Fibroblast of the conjunctiva (primary cell): ENCODE results near the gene LRCH1.
A peak's percentile ranks its signal among the peaks of the same experiment; 100 is the strongest.

Experiments
- DNase-seq: peaks from one replicate; pipeline ENCODE4 v3.0.0-alpha.2; 2010; ENCODE audit warnings: low read depth

Gene LRCH1

DNA sequence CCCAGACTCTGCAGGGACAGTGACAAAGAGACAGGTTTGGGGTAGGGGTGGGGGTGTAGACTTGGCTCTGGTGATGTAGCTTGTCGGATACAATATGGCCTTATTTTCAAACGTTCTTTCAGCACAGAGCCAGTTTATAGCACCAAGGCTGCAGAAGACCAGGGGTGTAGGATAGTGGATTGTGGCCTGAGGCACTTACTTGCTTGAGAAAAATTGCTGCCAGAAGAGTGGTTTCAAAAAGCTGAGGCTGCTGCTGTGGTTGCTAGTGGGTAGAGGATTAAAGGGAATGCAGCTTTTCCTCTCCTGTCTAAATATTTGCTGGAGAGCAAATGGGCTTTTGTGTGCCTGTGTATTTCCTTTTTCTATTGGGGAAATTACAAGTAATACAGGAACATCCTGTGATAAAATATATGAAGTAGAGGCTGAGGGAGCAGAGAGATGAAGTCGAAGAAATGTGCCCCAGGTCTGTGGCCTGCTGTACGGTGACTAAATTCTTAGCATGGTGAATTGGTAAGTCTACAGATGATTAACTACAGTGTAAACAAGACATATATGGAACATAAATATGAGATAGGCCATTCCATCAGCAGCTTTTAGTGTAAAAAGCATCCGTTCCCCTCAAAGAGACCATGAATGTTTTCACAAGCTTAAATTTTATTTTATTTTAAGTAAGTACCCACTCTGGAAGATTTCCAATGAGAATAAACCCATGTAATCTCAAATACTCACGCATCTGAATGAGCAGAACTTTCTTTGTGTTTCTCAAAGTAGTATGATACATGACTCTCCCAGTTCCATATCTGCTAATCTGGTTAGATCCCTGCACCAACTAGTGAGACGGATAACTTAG lies 112.9 kb downstream of the LRCH1 start:
- DNase-seq, result no peak

- DNase-seq, result no peak
These were observed 113.9 kb downstream of the LRCH1 start for GRCh38 chr13:46666727-46667456.

GRCh38 chr13:46667687-46668281 lies 114.8 kb downstream of the LRCH1 start:
- DNase-seq, result no peak

GRCh38 chr13:46668302-46668720 lies 115.3 kb downstream of the LRCH1 start:
- DNase-seq, result peak; percentile 81

DNA sequence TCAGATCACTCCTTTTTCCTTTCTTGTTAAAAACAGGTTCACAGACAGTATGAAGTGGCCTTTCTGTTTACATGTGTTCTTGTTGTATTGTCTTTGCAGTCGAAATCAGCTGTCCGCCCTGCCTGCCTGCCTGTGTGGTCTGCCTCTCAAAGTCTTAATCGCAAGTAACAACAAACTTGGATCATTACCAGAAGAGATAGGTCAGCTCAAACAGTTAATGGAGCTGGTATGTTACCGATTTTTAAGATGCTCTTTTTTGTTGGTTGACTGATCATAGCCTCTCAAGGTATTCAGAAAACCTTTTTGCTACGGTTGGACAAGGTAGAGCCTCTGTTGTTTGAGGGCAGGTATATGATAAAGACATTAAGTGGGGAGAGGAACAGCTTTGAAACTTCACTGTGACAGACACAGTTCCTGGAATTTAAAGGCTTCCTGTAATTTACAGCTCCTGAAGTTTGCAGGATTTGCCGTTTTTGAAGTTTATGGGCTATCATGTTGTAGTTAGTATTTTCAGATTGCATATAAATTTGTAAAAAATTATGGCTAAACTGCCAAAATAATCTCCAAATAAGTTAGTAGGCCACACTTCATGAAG lies 116.1 kb downstream of the LRCH1 start:
- DNase-seq, result no peak

DNA sequence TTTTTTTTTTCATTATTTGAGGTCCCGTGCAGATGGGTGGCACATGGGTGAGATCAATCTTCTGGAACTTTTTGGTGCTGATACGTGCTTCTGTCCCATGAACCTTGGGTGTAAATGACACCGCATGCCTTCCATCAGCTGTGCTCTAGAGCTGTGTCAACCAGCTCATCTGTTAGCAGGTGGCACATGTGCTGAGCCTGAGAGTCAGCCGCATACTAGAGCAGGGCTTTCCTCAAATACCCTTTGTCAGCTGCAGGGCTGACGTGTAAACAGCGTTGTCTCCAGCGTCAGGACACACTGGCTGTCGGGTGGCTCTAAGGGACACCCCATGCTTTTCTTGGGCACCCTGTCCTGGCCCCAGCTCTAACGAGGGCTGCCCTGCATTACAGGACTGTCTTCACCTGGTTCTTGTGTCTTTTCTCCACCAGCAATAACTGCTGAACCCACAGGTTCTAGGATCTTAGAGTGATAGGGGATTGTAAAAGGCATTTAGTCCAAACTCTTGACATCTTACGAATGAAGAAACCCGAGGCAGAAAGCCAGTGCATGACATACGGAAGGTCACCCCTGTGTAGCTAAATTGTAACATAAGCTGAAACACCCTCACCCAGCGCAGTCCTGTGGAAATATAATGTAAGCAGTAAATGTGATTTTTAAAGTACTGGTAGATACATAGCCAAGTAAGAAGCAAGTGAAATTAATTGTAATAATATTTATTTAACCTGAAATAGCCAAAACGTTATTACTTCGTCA lies 119.5 kb downstream of the LRCH1 start:
- DNase-seq, result no peak

DNA sequence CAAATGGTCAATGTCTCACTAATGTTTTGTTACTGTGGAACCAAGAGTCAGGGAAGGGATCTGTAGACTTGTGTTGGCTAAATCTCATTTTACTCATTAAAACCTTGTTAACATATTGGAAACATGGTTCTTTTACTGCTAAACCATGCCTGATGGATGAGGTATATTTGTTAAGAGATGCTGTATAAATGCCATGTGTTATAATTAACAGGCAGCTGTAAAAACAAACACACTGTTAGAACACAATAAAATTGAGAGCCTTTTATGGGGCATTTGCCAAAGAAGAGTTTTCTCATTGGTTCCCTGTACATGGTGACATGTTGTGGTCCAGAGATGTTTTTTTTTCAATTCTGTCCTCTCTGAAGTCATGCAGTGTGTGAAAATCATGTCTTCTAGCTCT lies 122.0 kb downstream of the LRCH1 start:
- no peak for DNase-seq

DNA sequence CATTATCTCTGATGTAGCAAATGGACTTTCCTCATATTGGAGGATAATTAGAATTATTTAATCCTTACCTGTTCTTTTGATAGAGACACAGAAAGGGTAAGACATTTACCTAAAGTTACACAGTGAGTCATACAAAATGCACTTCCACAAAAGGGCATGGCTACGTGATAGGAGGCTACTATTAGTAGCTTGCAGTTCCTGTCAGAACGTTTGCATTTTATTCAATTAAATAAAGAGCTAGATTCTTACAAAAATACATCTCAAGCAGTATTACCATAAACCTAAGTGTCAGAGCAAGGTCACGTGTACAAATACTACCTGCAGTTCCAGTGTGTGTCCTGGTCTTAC lies 123.4 kb downstream of the LRCH1 start:
- DNase-seq, result no peak

GRCh38 chr13:46679369-46680120 lies 126.6 kb downstream of the LRCH1 start:
- peak; percentile 46 for DNase-seq

- no peak for DNase-seq
These were observed 129.0 kb downstream of the LRCH1 start for GRCh38 chr13:46682015-46682414.

DNA sequence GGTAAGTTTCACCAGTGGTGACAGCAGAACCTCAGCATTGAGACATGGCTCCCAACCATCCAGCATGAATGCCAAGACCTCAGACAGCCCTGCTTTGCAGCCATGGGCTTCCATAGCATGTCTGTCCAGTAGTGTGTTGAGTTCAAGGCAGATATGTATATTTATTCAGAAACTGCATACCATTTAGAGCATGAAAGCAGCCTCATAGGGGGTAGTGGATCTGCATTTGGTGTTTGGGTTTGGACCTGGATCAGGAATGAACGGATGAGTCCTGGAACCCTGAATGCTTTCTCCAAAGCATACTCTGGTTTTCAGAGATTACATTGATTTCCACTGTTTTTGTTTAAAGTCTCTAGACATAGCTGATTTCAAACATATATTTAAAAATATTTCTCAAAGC lies 129.7 kb downstream of the LRCH1 start:
- DNase-seq, result no peak

DNA sequence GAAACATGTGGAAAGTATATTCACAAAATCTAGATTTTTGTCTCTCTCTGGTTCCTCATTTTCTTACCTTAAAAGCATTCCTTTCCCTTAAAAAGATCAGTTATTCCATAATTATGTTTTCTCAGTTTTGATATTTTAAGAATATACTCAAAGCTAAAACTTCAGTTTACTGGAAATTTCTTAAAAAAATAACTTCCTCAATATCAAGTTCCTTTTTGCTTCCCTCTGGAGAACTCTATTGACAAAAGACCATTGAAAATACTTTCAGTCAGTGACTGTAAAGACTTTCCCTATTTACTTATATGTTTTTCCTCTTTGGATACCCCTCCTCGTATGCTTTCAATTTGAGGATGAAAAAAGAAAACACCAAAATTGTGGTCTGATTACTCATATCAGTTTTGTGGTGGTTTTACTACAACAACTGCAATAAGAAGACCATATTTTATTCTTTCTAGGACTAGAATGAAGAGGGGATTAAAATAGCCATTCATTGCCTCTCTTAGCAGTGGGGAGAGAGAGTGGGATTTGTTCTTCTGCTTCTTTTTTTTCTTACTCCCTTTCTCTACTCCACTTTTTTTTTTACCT lies 130.8 kb downstream of the LRCH1 start:
- DNase-seq, result no peak

DNA sequence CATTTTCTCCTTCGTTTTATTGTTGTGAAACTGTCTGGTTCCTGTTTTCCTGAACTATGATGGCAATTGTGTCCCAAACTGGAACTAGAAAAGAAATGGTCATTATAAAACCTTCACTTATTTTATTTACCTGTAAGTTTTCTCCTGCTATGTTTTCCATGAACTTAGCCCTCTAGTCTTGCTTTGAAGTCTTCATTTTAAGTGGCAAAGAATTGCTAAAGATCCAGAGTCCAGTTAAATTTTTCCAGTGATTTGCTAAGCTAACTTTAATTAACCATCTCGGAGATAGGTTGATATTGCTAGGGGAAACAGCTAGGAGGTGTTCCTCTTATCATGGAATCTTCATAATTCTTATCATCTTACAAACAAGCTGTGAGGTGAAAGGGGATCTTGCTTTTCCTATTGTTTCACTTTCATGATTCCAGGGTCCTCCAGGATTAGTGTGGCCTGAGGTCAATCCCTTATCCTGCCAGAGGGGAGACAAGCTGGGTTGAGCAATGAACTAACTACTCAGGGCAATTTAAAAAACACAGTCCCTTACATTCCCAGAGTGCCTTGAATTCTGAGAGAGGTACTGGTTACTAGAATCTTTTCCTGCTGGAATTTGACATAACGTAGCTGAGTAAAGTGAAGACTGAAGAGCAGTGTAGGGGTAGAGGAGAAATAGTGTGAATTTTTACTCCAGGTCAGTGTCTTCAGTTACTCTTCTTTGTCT lies 131.5 kb downstream of the LRCH1 start:
- no peak for DNase-seq

DNA sequence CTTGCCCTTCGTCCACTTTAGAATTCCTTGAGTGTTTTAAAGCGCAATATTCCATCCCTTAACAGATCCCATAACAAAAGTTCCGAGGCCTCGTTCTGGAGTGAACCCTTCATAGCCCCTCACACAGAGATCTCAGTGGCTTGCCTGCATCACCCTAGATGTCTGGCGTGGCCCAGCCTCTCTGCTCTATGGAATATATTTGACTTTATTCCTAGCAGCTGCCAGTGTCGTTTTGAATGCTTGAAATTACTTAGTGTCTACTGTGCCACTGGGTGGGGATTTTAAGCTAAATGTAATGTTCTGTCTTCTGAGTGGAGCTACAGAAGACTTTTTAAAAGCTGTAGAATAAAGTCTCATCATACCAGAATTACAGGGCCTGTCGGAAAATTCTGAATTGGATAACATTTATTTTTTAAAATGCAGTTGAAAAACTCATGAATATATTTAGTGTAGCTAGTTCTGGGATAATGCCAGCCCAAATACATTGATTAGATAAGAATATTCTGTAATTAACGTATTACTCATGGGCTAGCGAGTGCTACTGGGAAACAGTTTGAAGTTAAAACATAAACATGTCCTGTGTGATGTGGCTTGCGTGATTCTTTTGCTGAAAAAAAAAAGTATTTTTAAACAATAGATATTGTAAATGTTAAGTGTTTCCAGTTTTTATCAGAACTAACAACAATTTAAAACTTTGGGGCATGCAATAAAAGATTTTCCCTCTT lies 132.2 kb downstream of the LRCH1 start:
- no peak for DNase-seq

GRCh38 chr13:46686171-46686570 lies 133.2 kb downstream of the LRCH1 start:
- DNase-seq, result no peak

GRCh38 chr13:46687810-46688209 lies 134.8 kb downstream of the LRCH1 start:
- DNase-seq, result no peak

DNA sequence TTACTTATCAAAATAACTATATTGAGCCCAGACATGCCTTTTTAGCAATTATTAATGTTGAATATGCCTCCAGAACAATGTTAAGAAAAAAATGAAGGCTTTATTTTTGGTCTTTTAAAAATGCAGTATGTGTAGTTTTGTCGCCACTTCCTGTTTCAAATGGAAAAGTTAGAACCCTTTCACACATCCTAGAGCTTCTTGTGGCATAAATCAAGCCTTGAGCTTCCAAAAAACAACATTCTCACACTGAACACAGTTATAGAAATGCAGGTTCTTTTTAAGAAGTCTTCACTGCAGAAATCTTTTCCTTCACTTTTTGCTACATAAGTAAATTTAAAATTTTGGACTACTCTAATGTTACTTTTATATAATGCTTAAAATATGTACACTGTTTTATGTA lies 135.3 kb downstream of the LRCH1 start:
- no peak for DNase-seq

DNA sequence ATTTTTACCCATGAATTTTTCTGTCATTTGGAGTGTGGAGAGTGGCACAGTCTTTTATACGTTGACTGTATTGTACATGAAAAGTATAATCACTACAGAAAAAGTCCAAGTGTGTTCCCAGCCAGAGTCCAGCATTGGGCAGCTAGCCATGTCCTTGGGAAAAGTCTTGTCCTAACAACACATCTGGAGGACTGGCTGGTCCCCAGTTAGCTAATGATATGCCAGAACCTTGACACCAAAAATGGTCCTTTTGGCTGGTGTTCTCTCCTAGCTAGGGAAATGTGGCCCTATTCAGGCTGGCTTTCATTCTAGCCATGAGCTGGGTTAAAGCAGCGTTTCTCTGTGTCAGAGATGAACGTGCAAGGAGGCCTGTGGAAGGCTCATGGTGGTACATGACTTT lies 145.0 kb downstream of the LRCH1 start:
- DNase-seq, result no peak

- DNase-seq, result no peak
These were observed 146.0 kb downstream of the LRCH1 start for GRCh38 chr13:46698910-46699460.
